Breast epithelium (tissue), 3 donors: ENCODE measurements around the gene PKMYT1.

ENCODE experiments used
- CTCF ChIP-seq, 3 donors: fragments of 450-650 bp; IDR thresholded peaks; one replicate each; pipeline ENCODE4 v1.5.1; 2016 to 2017; ENCODE audit warnings: antibody characterized with exemption in 3 of 3, mild to moderate bottlenecking in 3 of 3, moderate library complexity in 3 of 3
- POLR2A ChIP-seq: fragments of 450-650 bp; IDR thresholded peaks from one replicate; pipeline ENCODE4 v1.6.1; 2016; ENCODE audit warnings: antibody characterized with exemption, mild to moderate bottlenecking, moderate library complexity
- POLR2AphosphoS5 ChIP-seq, 3 donors: sonication (generic); formaldehyde crosslinking; IDR thresholded peaks; one replicate each; pipeline ENCODE4 v1.6.1; 2017; ENCODE audit warnings: antibody characterized with exemption in 3 of 3

- TF ChIP-seq POLR2AphosphoS5 (IDR thresholded peaks at IDR 0.05) (no peak), CTCF (IDR thresholded peaks at IDR 0.05) (no peak), POLR2A (no peak)
Measured at GRCh38 chr16:2953706-2954627, 26.3 kb downstream of the PKMYT1 start.
